Panc1 (cell line): ENCODE data around the gene SPATA13. TPM values are rescaled to one million over a fixed set of nuclear protein-coding genes. Genes with fewer than 3 reads are reported as not detected.

ENCODE experiments used
- ATAC-seq: fragments of 200-7000 bp; cut with Tn5 transposase; 2 replicates; pipeline ENCODE4 v1.9.1; 2020; ENCODE audit warnings: mild to moderate bottlenecking, moderate library complexity
- BruUV-seq: library from RNA; stranded (reverse); fragments of 400-500 nt; replicated peaks from 2 replicates; lab custom pipeline; 2021; lab: Mats Ljungman, UMichigan
- CTCF ChIA-PET: fragments of 300-600 bp; sonication (Branson Sonifier 250); formaldehyde crosslinking; loops from one replicate; lab custom pipeline; 2022; ENCODE audit warnings: antibody characterized with exemption; lab: Charles Lee
- POLR2A ChIA-PET: fragments of 300-600 bp; sonication (Branson Sonifier 250); formaldehyde crosslinking; loops from one replicate; lab custom pipeline; 2022; ENCODE audit warnings: antibody characterized with exemption; lab: Charles Lee
- DNase-seq: peaks from one replicate; pipeline ENCODE4 v3.0.0-alpha.2; 2010; ENCODE audit warnings: low read depth, low spot score
- H3K27ac ChIP-seq: 2 replicates; pipeline ENCODE4 v1.5.1; 2011; ENCODE audit warnings: mild to moderate bottlenecking, low read length, inconsistent platforms
- H3K27me3 ChIP-seq: fragments of 200-500 bp; sonication (Bioruptor generic); 2 replicates; pipeline ENCODE4 v1.6.0; 2014; ENCODE audit warnings: low read length, inconsistent platforms; ENCODE audit not compliant: control insufficient read depth, insufficient read depth
- H3K36me3 ChIP-seq: fragments of 200-500 bp; sonication (Bioruptor generic); 2 replicates; pipeline ENCODE4 v1.5.1; 2014; ENCODE audit warnings: inconsistent platforms, mild to moderate bottlenecking, low read length, moderate library complexity; ENCODE audit not compliant: control insufficient read depth, insufficient read depth
- H3K4me1 ChIP-seq: 2 replicates; pipeline ENCODE4 v1.5.1; 2011; ENCODE audit warnings: inconsistent platforms, mild to moderate bottlenecking, low read length, moderate library complexity; ENCODE audit not compliant: control insufficient read depth, insufficient read depth
- H3K4me3 ChIP-seq, 2 experiments: 2 replicates each; pipeline ENCODE4 v1.5.1; 2011 to 2012; ENCODE audit warnings: low read depth in 2 of 2, low read length in 2 of 2, mild to moderate bottlenecking in 2 of 2, inconsistent platforms in 1 of 2, moderate library complexity in 1 of 2
- H3K9me3 ChIP-seq: fragments of 200-500 bp; sonication (Bioruptor generic); 2 replicates; pipeline ENCODE4 v1.5.1; 2014; ENCODE audit warnings: low read depth, mild to moderate bottlenecking, inconsistent platforms, low read length, moderate library complexity; ENCODE audit not compliant: control insufficient read depth, insufficient read depth
- POLR2AphosphoS5 ChIP-seq: IDR thresholded peaks from 2 replicates; pipeline ENCODE4 v1.6.1; 2012; ENCODE audit warnings: mild to moderate bottlenecking, low read depth, low read length, moderate library complexity
- SIN3A ChIP-seq: IDR thresholded peaks from 2 replicates; pipeline ENCODE4 v1.6.1; 2012; ENCODE audit warnings: low read depth, mild to moderate bottlenecking, low read length, moderate library complexity, borderline replicate concordance; ENCODE audit not compliant: insufficient read depth
- TCF7L2 ChIP-seq: IDR thresholded peaks from 2 replicates; pipeline ENCODE4 v1.6.1; 2011; ENCODE audit warnings: mild to moderate bottlenecking, low read depth, low read length, inconsistent platforms
- in situ Hi-C: cut with HindIII; loops from 2 replicates; pipeline ENCODE4 v1.10.0; 2016; ENCODE audit warnings: low sequenced_read_pairs, low pct_unique_long_range_greater_than_20kb
- intact Hi-C: fragments of 100-400 bp; cut with micrococcal nuclease; formaldehyde crosslinking; loops from one replicate; pipeline ENCODE4 v1.10.0; 2022; ENCODE audit not compliant: unreplicated experiment
- total RNA-seq: library from RNA; stranded (reverse); gene quantifications from one replicate; pipeline ENCODE4 v1.2.1, GENCODE V29; 2021; ENCODE audit not compliant: unreplicated experiment
- TF ChIP-seq, protein P1 (sequence below), 2 experiments: IDR thresholded peaks; 2 replicates each; pipeline ENCODE4 v1.6.1; 2011 to 2012; ENCODE audit warnings: low read depth in 2 of 2, control low read depth in 1 of 2, low read length in 1 of 2, mild to moderate bottlenecking in 1 of 2, moderate library complexity in 1 of 2; ENCODE audit not compliant: insufficient read depth in 1 of 2
- TF ChIP-seq, protein P2 (sequence below): fragments of 450-650 bp; IDR thresholded peaks from 2 replicates; pipeline ENCODE4 v1.5.1; 2017; ENCODE audit warnings: mild to moderate bottlenecking

The SPATA13 gene
- total RNA-seq, 1 experiment from 2014 or later: 7.9 TPM

DNA sequence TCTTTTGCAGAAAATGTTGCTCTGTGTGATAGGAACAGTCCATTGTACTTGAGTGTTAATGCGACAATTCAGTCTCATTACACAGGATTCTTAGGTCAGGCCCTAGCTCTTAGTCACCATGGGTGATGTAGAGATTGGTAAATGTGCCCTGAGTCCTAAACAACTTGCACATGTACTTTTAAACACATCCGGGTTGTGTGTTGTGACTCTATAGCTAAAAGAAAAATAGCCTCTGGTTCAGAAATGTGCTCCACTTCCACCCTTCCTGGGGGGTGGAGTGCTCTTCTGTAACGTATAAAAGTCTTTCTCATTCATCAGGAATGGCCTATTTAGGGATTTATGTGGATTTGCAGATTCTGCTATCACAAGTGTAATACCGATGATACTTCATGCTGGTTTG lies 5.2 kb downstream of the SPATA13 start:
- DNase-seq (no peak), ATAC-seq (no peak)
- Histone ChIP-seq H3K27ac (no peak overlapping the region), H3K36me3 (no peaks in the 10 kb centered on the region), H3K27me3 (no peaks in the 10 kb centered on the region), H3K4me1 (no peaks in the 10 kb centered on the region; the same call in 1 of the 2 replicates), H3K4me3 (no peak overlapping the region), H3K9me3 (no peaks in the 10 kb centered on the region)
- BruUV-seq: no TSS peak
- ChIA-PET CTCF (no interaction called here), POLR2A (no interaction called here)
- intact Hi-C loops (no loop called here), in situ Hi-C loops (no loop called here)
- TF ChIP-seq TCF7L2 (no peak), SIN3A (no peak), POLR2AphosphoS5 (no peak)
- TF ChIP-seq, protein P1, sequence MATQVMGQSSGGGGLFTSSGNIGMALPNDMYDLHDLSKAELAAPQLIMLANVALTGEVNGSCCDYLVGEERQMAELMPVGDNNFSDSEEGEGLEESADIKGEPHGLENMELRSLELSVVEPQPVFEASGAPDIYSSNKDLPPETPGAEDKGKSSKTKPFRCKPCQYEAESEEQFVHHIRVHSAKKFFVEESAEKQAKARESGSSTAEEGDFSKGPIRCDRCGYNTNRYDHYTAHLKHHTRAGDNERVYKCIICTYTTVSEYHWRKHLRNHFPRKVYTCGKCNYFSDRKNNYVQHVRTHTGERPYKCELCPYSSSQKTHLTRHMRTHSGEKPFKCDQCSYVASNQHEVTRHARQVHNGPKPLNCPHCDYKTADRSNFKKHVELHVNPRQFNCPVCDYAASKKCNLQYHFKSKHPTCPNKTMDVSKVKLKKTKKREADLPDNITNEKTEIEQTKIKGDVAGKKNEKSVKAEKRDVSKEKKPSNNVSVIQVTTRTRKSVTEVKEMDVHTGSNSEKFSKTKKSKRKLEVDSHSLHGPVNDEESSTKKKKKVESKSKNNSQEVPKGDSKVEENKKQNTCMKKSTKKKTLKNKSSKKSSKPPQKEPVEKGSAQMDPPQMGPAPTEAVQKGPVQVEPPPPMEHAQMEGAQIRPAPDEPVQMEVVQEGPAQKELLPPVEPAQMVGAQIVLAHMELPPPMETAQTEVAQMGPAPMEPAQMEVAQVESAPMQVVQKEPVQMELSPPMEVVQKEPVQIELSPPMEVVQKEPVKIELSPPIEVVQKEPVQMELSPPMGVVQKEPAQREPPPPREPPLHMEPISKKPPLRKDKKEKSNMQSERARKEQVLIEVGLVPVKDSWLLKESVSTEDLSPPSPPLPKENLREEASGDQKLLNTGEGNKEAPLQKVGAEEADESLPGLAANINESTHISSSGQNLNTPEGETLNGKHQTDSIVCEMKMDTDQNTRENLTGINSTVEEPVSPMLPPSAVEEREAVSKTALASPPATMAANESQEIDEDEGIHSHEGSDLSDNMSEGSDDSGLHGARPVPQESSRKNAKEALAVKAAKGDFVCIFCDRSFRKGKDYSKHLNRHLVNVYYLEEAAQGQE (IDR thresholded peaks at IDR 0.05; ENCODE audit: insufficient read depth in 1 of 2, low read depth in 2 of 2, low read length in 1 of 2): no peak
- TF ChIP-seq, protein P2, sequence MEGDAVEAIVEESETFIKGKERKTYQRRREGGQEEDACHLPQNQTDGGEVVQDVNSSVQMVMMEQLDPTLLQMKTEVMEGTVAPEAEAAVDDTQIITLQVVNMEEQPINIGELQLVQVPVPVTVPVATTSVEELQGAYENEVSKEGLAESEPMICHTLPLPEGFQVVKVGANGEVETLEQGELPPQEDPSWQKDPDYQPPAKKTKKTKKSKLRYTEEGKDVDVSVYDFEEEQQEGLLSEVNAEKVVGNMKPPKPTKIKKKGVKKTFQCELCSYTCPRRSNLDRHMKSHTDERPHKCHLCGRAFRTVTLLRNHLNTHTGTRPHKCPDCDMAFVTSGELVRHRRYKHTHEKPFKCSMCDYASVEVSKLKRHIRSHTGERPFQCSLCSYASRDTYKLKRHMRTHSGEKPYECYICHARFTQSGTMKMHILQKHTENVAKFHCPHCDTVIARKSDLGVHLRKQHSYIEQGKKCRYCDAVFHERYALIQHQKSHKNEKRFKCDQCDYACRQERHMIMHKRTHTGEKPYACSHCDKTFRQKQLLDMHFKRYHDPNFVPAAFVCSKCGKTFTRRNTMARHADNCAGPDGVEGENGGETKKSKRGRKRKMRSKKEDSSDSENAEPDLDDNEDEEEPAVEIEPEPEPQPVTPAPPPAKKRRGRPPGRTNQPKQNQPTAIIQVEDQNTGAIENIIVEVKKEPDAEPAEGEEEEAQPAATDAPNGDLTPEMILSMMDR: no peak

- ATAC-seq (no peak), DNase-seq (no peak)
- no peaks in the 10 kb centered on the region for H3K27me3 ChIP-seq
- H3K4me1 ChIP-seq: no peaks in the 10 kb centered on the region; the same call in 1 of the 2 replicates
- no TSS peak for BruUV-seq
- no peak overlapping the region for H3K4me3 ChIP-seq
- ChIA-PET CTCF (no interaction called here), POLR2A (no interaction called here)
- in situ Hi-C loops (no loop called here), intact Hi-C loops (no loop called here)
- H3K9me3 ChIP-seq: no peaks in the 10 kb centered on the region
- H3K27ac ChIP-seq: no peak overlapping the region
- TF ChIP-seq POLR2AphosphoS5 (no peak), TCF7L2 (no peak), SIN3A (no peak)
- TF ChIP-seq, protein P2: no peak
- TF ChIP-seq, protein P1 (IDR thresholded peaks at IDR 0.05; ENCODE audit: insufficient read depth in 1 of 2, low read depth in 2 of 2, low read length in 1 of 2): no peak
- no peaks in the 10 kb centered on the region for H3K36me3 ChIP-seq
Observed at GRCh38 chr13:24166561-24166960, 6.0 kb downstream of the SPATA13 start.
